Eye (tissue), 1 donor: Measurements from ENCODE around the gene ZCCHC9.

ENCODE experiments used
- DNase-seq: peaks from one replicate; pipeline ENCODE4 v3.0.0-alpha.2; 2015

The ZCCHC9 gene

DNA sequence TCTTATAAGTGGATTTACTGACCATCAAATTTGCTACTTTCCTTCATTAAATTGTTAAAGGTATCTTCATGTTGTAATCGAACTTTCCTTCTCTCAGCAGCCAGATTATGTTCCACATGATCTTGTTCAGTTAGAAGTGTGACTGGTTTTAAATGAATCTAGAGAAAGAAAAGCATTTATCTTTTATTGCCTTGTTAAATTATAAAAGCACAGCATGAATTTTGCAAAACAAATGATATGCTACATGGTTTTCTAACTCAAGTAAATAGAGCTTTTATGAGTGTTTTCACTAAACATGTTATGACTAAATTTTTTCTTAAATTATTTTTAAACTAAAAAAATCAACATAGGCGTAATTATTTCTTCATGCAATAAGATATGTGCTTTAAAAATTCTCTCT is 58.5 kb downstream of the ZCCHC9 start:
- DNase-seq = no peak

- DNase-seq = no peak
These were observed 59.3 kb downstream of the ZCCHC9 start for GRCh38 chr5:81360640-81361039.

- no peak for DNase-seq
These were observed 60.2 kb downstream of the ZCCHC9 start for GRCh38 chr5:81361600-81361999.
